HG03135 (cell line): ENCODE data around the gene KDF1.
"Not testable (repeated sequence)": the region's sequence is repeated elsewhere in the genome, so short reads cannot be mapped to it uniquely, and the experiment has no call there.

Experiments used
- ATAC-seq: cut with Tn5 transposase; IDR thresholded peaks from one replicate; pipeline ENCODE4 v1.9.1; 2021; ENCODE audit warnings: mild to moderate bottlenecking, moderate library complexity; ENCODE audit not compliant: unreplicated experiment

Gene KDF1

GRCh38 chr1:26957306-26957705, 3.0 kb downstream of the KDF1 start:
- no peak for ATAC-seq

GRCh38 chr1:26956321-26956720, 3.9 kb downstream of the KDF1 start:
- ATAC-seq, result no peak

- no peak for ATAC-seq
These were observed 6.9 kb downstream of the KDF1 start for GRCh38 chr1:26953374-26953773.

GRCh38 chr1:26951821-26952497, 8.3 kb downstream of the KDF1 start:
- no peak for ATAC-seq

- no peak for ATAC-seq
These were observed 9.1 kb downstream of the KDF1 start for GRCh38 chr1:26951216-26951615.

GRCh38 chr1:26950602-26951001, 9.7 kb downstream of the KDF1 start:
- ATAC-seq, result no peak

- no peak for ATAC-seq
These were observed 10.3 kb downstream of the KDF1 start for GRCh38 chr1:26949926-26950319.

GRCh38 chr1:26949266-26949925, 10.9 kb downstream of the KDF1 start:
- ATAC-seq, result no peak

GRCh38 chr1:26948725-26949057, 11.6 kb downstream of the KDF1 start:
- ATAC-seq, result not testable (repeated sequence)

GRCh38 chr1:26946270-26946669, 14.0 kb downstream of the KDF1 start:
- no peak for ATAC-seq

GRCh38 chr1:26945728-26946127, 14.5 kb downstream of the KDF1 start:
- no peak for ATAC-seq

GRCh38 chr1:26945138-26945537, 15.1 kb downstream of the KDF1 start:
- ATAC-seq, result no peak

- no peak for ATAC-seq
These were observed 17.6 kb downstream of the KDF1 start for GRCh38 chr1:26942656-26943055.

GRCh38 chr1:26941311-26941710, 19.0 kb downstream of the KDF1 start:
- no peak for ATAC-seq

GRCh38 chr1:26938659-26939025, 21.6 kb downstream of the KDF1 start:
- no peak for ATAC-seq

GRCh38 chr1:26938004-26938658, 22.1 kb downstream of the KDF1 start:
- no peak for ATAC-seq

- ATAC-seq, result no peak
These were observed 23.4 kb downstream of the KDF1 start for GRCh38 chr1:26936823-26937222.

- ATAC-seq, result no peak
These were observed 27.7 kb downstream of the KDF1 start for GRCh38 chr1:26932531-26932930.

- no peak for ATAC-seq
These were observed 36.6 kb downstream of the KDF1 start for GRCh38 chr1:26923711-26924110.

- ATAC-seq, result no peak
These were observed 37.4 kb downstream of the KDF1 start for GRCh38 chr1:26922901-26923300.

- no peak for ATAC-seq
These were observed 37.9 kb downstream of the KDF1 start for GRCh38 chr1:26922431-26922729.

GRCh38 chr1:26921540-26922430, 38.5 kb downstream of the KDF1 start, which contains the start of gene NUDC:
Gene NUDC, plus strand, starts transcription at chr1:26921743. Its CDS starts 106 bp downstream, at chr1:26921849.
- peak; percentile 95 for ATAC-seq
